Ovary (tissue), 3 donors: ENCODE data around the gene SMARCB1.

Source experiments
- POLR2A ChIP-seq: fragments of 450-650 bp; IDR thresholded peaks from one replicate; pipeline ENCODE4 v1.6.1; 2017; ENCODE audit warnings: antibody characterized with exemption, mild to moderate bottlenecking, moderate library complexity
- TF ChIP-seq, protein P1 (sequence below), 3 donors: fragments of 450-650 bp in 2 of 3; fragments of 200-600 bp in 1 of 3; IDR thresholded peaks; one replicate each; pipeline versions ENCODE4 v1.5.1 to v1.8.0; 2016 to 2022; ENCODE audit warnings: antibody characterized with exemption in 3 of 3, mild to moderate bottlenecking in 1 of 3
- donor health status: DM: no; HTN: no; CAD: no.

DNA sequence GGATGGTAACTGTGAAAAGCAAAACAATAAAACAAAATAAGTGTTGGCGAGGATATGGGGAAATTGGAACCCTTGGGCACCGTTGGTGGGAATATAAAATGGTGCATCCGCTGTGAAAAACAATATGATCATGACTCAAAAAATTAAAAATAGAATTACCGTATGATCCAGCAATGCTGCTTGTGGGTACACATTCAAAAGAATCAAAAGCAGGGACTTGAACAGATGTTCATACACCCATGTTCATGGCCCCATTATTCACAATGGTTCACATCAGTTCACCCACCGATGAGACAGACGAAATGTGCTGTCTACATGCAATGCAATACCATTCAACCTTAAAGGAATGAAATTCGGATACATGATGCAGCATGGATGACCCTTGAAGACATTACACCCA, 53.3 kb downstream of the SMARCB1 start:
- TF ChIP-seq, protein P1, sequence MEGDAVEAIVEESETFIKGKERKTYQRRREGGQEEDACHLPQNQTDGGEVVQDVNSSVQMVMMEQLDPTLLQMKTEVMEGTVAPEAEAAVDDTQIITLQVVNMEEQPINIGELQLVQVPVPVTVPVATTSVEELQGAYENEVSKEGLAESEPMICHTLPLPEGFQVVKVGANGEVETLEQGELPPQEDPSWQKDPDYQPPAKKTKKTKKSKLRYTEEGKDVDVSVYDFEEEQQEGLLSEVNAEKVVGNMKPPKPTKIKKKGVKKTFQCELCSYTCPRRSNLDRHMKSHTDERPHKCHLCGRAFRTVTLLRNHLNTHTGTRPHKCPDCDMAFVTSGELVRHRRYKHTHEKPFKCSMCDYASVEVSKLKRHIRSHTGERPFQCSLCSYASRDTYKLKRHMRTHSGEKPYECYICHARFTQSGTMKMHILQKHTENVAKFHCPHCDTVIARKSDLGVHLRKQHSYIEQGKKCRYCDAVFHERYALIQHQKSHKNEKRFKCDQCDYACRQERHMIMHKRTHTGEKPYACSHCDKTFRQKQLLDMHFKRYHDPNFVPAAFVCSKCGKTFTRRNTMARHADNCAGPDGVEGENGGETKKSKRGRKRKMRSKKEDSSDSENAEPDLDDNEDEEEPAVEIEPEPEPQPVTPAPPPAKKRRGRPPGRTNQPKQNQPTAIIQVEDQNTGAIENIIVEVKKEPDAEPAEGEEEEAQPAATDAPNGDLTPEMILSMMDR (IDR thresholded peaks at IDR 0.05): no peak
- TF ChIP-seq POLR2A: no peak
